Measurements from ENCODE around the gene ABCB9. TPM values are rescaled to one million over a fixed set of nuclear protein-coding genes. Genes with fewer than 3 reads are reported as not detected.
"Not testable (repeated sequence)": the region's sequence is repeated elsewhere in the genome, so short reads cannot be mapped to it uniquely, and the experiment has no call there.

The ABCB9 gene
- total RNA-seq (2021) (4.8 to 6.3 TPM (median 5.8 TPM) in 3 replicates), Bru-seq, nascent RNA (percentile 38 among the genes with signal in this experiment)
- long read RNA-seq, experiment 1, partial matches to known transcripts: 3 of 20 reads
- long read RNA-seq, experiment 1, other reads (novel, unspliced or antisense): 11 of 20 reads
- long read RNA-seq, experiment 2: 0 reads
- long read RNA-seq, experiment 3: 0 reads

- ATAC-seq (peak; percentile 93), DNase-seq (ENCODE audit: low spot score) (peak; percentile 98)
- no peaks in the 10 kb centered on the region for H3K9me3 Mint-ChIP-seq
- H3K4me3 Mint-ChIP-seq: peak within 1 kb of the TSS; percentile 63
- H3K36me3 Mint-ChIP-seq: no peaks in the 10 kb centered on the region
- TF ChIP-seq ZNF121 (CRISPR knock-in tag; IDR thresholded peaks at IDR 0.05): no peak
- TF ChIP-seq PREB (CRISPR knock-in tag; IDR thresholded peaks at IDR 0.05; ENCODE audit: borderline replicate concordance): no peak
- peak; percentile 37; the same call in 1 of the 2 replicates for TF ChIP-seq ZNF281 (CRISPR knock-in tag; IDR thresholded peaks at IDR 0.05)
- TF ChIP-seq HMGA2 (CRISPR knock-in tag; IDR thresholded peaks at IDR 0.05): no peak
- TF ChIP-seq SP1 (CRISPR knock-in tag; conservative IDR thresholded peaks at IDR 0.05): peak; percentile 75
- peak; percentile 94 for TF ChIP-seq ZNF263 (CRISPR knock-in tag; IDR thresholded peaks at IDR 0.05; ENCODE audit: low read depth)
- 0 out of 2 replicates have a peak, but pooled peaks have one; percentile 54 for TF ChIP-seq HMGXB4 (CRISPR knock-in tag; IDR thresholded peaks at IDR 0.05)
- peak; percentile 43; the same call in 1 of the 2 replicates for TF ChIP-seq ETV6 (CRISPR knock-in tag; IDR thresholded peaks at IDR 0.05)
- TF ChIP-seq PRDM15 (CRISPR knock-in tag; IDR thresholded peaks at IDR 0.05): peak; percentile 63
- peaks cover 5% of the 10 kb centered on the region for H3K27me3 Mint-ChIP-seq (ENCODE audit: low read depth)
- ChIA-PET POLR2A (interaction anchor here (0.6 to 1.4 kb wide), 3 partner anchors 9 to 1470 kb away, joined by 3 to 10 read pairs (median 4); partner anchors contain the start of genes OGFOD2 and VPS37B), CTCF (interaction anchor here (0.6 to 2.3 kb wide), 10 partner anchors 9 to 267 kb away, joined by 3 to 13 read pairs (median 3); partner anchors contain the start of genes MTRFR and OGFOD2)
- peak within 1 kb of the TSS; percentile 82 for H3K27ac Mint-ChIP-seq
- peaks cover 19% of the 10 kb centered on the region for H3K4me1 Mint-ChIP-seq
Measured at GRCh38 chr12:122965851-122966742, at the start of gene ABCB9. TSS of gene ABCB9 (minus strand) at chr12:122966463. CDS start at chr12:122960235, 6,228 bp downstream.

GRCh38 chr12:123014473-123014872 is 48.2 kb upstream of the ABCB9 start:
- H3K9me3 Mint-ChIP-seq; POLR2A ChIA-PET; ATAC-seq; DNase-seq (ENCODE audit: low spot score); H3K27me3 Mint-ChIP-seq (ENCODE audit: low read depth); CTCF ChIA-PET; H3K4me3 Mint-ChIP-seq; H3K4me1 Mint-ChIP-seq; H3K36me3 Mint-ChIP-seq; H3K27ac Mint-ChIP-seq: not testable (repeated sequence)
